Upper lobe of right lung (tissue), 1 donor: Measurements from ENCODE around the gene COQ8A. TPM values are rescaled to one million over a fixed set of nuclear protein-coding genes. Genes with fewer than 3 reads are reported as not detected.

Experiments used
- ATAC-seq: fragments of 200-7000 bp; cut with Tn5 transposase; one replicate; pipeline ENCODE4 v1.9.1; 2020; ENCODE audit warnings: mild to moderate bottlenecking, moderate library complexity
- DNase-seq: peaks from one replicate; pipeline ENCODE4 v3.0.0-alpha.2; 2020
- H3K27ac ChIP-seq: fragments of 200-600 bp; one replicate; pipeline ENCODE4 v1.8.0; 2022
- H3K27me3 ChIP-seq: fragments of 200-600 bp; one replicate; pipeline ENCODE4 v1.8.0; 2022; ENCODE audit warnings: mild to moderate bottlenecking
- H3K36me3 ChIP-seq: fragments of 200-600 bp; one replicate; pipeline ENCODE4 v1.8.0; 2022
- H3K4me1 ChIP-seq: fragments of 200-600 bp; one replicate; pipeline ENCODE4 v1.8.0; 2022
- H3K4me3 ChIP-seq: fragments of 200-600 bp; one replicate; pipeline ENCODE4 v1.8.0; 2022; ENCODE audit warnings: mild to moderate bottlenecking
- H3K9me3 ChIP-seq: fragments of 200-600 bp; one replicate; pipeline ENCODE4 v1.8.0; 2022
- intact Hi-C: fragments of 100-400 bp; cut with DNase I; formaldehyde crosslinking; loops from one replicate; pipeline ENCODE4 v1.11.0; 2022
- total RNA-seq: library from RNA; stranded (reverse); fragmentation: NEBNext Ultra II Directional; extraction: Animal tissue kit (Norgen Biotek cat#: 25700); gene quantifications from one replicate; pipeline ENCODE4 v1.2.1, GENCODE V29; 2021
- TF ChIP-seq, protein P1 (sequence below): fragments of 200-600 bp; IDR thresholded peaks from one replicate; pipeline ENCODE4 v1.8.0; 2022; ENCODE audit warnings: antibody characterized with exemption
- donor health status: DM: no; HTN: yes; CAD: no; lungs with severe emphysema.

Gene COQ8A
- total RNA-seq, 1 donor from 2014 or later, result 30.6 TPM

DNA sequence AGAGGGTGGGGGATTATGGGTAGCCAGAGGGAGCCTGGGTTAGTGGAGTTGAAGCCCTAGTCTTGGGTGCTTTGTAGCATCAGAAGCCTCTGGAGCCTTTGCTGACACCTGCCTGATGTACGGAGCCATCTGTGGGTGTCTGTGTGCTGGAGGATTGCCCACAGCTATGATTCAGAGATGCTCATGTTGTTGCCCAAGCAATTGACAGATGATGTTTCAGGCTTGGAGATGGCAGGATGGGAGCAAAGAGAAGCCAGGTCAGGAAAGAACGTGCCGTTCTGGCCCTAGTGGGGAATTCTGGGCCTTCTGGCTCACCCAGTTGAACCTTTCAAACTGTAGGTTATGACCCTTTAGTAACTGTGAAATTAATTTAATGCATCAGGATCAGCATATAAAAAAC lies 27.6 kb downstream of the COQ8A start:
- TF ChIP-seq, protein P1, sequence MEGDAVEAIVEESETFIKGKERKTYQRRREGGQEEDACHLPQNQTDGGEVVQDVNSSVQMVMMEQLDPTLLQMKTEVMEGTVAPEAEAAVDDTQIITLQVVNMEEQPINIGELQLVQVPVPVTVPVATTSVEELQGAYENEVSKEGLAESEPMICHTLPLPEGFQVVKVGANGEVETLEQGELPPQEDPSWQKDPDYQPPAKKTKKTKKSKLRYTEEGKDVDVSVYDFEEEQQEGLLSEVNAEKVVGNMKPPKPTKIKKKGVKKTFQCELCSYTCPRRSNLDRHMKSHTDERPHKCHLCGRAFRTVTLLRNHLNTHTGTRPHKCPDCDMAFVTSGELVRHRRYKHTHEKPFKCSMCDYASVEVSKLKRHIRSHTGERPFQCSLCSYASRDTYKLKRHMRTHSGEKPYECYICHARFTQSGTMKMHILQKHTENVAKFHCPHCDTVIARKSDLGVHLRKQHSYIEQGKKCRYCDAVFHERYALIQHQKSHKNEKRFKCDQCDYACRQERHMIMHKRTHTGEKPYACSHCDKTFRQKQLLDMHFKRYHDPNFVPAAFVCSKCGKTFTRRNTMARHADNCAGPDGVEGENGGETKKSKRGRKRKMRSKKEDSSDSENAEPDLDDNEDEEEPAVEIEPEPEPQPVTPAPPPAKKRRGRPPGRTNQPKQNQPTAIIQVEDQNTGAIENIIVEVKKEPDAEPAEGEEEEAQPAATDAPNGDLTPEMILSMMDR, result no peak
- Histone ChIP-seq H3K9me3 (no peaks in the 10 kb centered on the region), H3K27me3 (no peaks in the 10 kb centered on the region), H3K4me1 (no peaks in the 10 kb centered on the region), H3K27ac (no peak overlapping the region), H3K4me3 (no peak overlapping the region), H3K36me3 (peaks cover 34% of the 10 kb centered on the region)
- DNase-seq, result no peak
- ATAC-seq, result no peak
- intact Hi-C loops, result no loop called here

DNA sequence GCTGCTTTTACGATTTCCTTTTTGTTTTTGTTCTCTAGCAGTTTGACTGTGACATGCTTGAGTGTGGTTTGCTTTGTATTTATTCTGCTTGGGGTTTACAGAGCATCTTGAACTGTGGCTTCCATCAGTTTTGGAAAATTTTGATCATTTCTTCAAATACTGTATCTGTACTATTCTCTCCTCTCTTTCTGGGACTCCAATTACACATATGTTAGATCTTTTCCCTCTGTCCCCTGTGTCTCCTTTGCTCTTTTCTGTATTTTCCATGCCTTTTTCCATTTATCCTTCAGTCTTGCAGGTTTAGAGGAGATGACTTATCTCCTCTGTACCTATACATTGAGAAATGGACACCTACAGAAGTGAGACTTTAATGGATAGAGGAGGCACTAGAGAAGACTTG lies 31.7 kb downstream of the COQ8A start:
- DNase-seq (no peak), ATAC-seq (no peak)
- intact Hi-C loops, result no loop called here
- Histone ChIP-seq H3K36me3 (peaks cover 14% of the 10 kb centered on the region), H3K27me3 (no peaks in the 10 kb centered on the region), H3K4me1 (peaks cover 22% of the 10 kb centered on the region), H3K9me3 (no peaks in the 10 kb centered on the region), H3K4me3 (no peak overlapping the region), H3K27ac (no peak overlapping the region)
- TF ChIP-seq, protein P1, result no peak

DNA sequence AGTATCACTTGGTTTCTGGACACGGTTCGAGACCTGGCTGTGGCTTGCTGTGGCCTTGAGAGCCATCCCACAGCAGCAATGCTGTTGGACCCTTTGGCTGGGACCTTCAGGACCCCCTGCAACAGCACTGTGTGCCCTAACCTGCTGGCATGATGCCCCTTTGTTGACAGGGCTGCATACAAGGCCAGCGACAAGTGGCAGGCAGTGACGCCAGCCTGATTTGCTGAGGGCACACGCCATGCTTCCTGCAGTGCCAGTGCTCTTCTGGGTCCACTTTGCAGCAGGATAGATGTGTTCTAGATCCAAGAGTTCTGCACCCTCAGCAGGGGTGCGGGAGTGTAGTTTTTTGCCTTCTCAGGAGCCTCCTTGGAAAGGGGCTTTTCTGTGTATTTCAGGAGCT lies 32.8 kb downstream of the COQ8A start:
- Histone ChIP-seq H3K36me3 (peaks cover 14% of the 10 kb centered on the region), H3K4me1 (peaks cover 22% of the 10 kb centered on the region), H3K27ac (peak overlapping the region; percentile 79), H3K27me3 (no peaks in the 10 kb centered on the region), H3K4me3 (no peak overlapping the region), H3K9me3 (no peaks in the 10 kb centered on the region)
- intact Hi-C loops, result no loop called here
- no peak for ATAC-seq
- DNase-seq, result no peak
- TF ChIP-seq, protein P1, result no peak

DNA sequence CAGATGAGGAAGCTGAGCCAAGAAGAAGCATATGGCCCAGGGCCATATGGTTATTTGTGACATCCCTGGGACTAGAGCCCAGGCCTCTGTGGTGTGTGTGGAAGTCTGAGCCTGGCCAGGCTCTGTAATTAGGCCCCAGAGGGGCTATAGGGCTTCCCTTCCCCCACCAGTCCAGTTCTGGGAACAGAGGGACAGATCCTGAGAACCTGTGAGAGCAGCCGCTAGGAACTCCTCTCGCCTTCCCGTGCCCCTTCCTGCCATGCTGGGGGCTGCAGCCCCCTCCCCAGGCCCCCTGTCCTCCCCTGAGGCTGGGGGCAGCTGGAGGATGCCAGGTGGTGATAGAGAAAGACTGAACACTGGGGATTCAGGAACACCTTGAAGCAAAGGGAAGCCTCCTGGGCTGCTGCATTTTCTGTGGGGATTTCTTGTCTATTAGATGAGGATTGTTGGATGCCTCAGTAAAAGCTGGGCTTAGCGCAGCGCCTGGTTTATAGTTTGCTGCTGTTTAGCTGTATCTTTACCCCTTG lies 33.3 kb downstream of the COQ8A start:
- Histone ChIP-seq H3K27me3 (no peaks in the 10 kb centered on the region), H3K36me3 (peaks cover 14% of the 10 kb centered on the region), H3K9me3 (no peaks in the 10 kb centered on the region), H3K4me1 (peaks cover 22% of the 10 kb centered on the region), H3K4me3 (no peak overlapping the region), H3K27ac (peak overlapping the region; percentile 79)
- ATAC-seq, result no peak
- intact Hi-C loops, result no loop called here
- TF ChIP-seq, protein P1, result no peak
- no peak for DNase-seq

DNA sequence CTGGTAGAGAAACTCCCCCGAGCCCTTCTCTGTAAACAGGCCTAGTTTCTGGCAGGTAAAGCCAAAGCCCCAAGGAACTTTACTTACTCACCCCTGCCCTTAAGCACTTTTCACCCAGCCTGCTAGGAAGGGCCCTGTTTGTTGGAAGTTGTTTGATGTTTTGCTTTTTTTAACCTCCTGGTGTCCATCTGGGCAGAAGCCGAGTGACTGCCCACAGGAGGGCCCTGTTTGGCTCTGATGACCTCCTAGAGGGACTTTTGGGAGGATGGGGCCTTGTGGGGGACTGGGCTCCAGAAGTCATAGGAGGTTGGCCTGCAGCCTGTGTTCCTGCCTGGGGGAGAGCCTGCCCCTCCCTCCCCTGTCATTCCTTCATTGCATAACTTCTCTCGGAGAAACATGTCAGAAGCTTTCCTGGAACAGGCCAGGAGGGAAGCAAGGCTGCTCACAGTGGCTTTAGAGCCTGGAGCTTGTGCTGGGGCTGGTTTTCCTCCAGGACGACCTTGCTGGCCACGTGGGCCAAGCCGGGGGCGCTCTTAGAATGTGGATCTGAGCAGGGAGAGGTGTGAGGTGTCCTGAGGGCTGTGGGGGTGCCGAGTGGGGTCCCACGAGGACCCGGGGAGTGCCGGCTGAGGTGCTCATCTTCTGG lies 33.9 kb downstream of the COQ8A start:
- DNase-seq (no peak), ATAC-seq (peak; percentile 84)
- peaks cover 14% of the 10 kb centered on the region for H3K36me3 ChIP-seq
- H3K4me1 ChIP-seq, result peaks cover 22% of the 10 kb centered on the region
- H3K27me3 ChIP-seq, result no peaks in the 10 kb centered on the region
- intact Hi-C loops, result no loop called here
- H3K4me3 ChIP-seq, result no peak overlapping the region
- H3K27ac ChIP-seq, result peak overlapping the region; percentile 79
- TF ChIP-seq, protein P1, result no peak
- no peaks in the 10 kb centered on the region for H3K9me3 ChIP-seq
